Vagina (tissue), 2 donors: ENCODE measurements around the gene IMMP2L.

ENCODE experiments used
- CTCF ChIP-seq, 3 experiments: fragments of 450-650 bp in 2 of 3; fragments of 200-600 bp in 1 of 3; sonication (generic) in 1 of 3; IDR thresholded peaks; one replicate each; pipeline ENCODE4 v1.5.1; 2017 to 2019; ENCODE audit warnings: antibody characterized with exemption in 3 of 3, mild to moderate bottlenecking in 2 of 3, moderate library complexity in 2 of 3
- POLR2AphosphoS5 ChIP-seq, 2 donors: sonication (generic); formaldehyde crosslinking; IDR thresholded peaks; one replicate each; pipeline ENCODE4 v1.9.0; 2017; ENCODE audit warnings: antibody characterized with exemption in 2 of 2, mild to moderate bottlenecking in 2 of 2, low read depth in 1 of 2; ENCODE audit not compliant: insufficient read depth in 1 of 2

- TF ChIP-seq POLR2AphosphoS5 (IDR thresholded peaks at IDR 0.05; ENCODE audit: insufficient read depth in 1 of 2, low read depth in 1 of 2), result no peak
- TF ChIP-seq CTCF (IDR thresholded peaks at IDR 0.05), result no peak
Measured at GRCh38 chr7:111108000-111108399, 454.3 kb downstream of the IMMP2L start.
